NCI-H82 treated with DMSO at 0.1 percent for 48 hours (cell line): Measurements from ENCODE around the gene NTMT1.
"Not testable (repeated sequence)": the region's sequence is repeated elsewhere in the genome, so short reads cannot be mapped to it uniquely, and the experiment has no call there.

Source experiments
- DNase-seq: peaks from one replicate; lab custom pipeline; 2025; ENCODE audit not compliant: unreplicated experiment; lab: John Stamatoyannopoulos, UW

NTMT1 gene

GRCh38 chr9:129649726-129650679, 24.0 kb downstream of the NTMT1 start:
- no peak for DNase-seq

GRCh38 chr9:129650680-129651235, 24.8 kb downstream of the NTMT1 start:
- DNase-seq = no peak

DNA sequence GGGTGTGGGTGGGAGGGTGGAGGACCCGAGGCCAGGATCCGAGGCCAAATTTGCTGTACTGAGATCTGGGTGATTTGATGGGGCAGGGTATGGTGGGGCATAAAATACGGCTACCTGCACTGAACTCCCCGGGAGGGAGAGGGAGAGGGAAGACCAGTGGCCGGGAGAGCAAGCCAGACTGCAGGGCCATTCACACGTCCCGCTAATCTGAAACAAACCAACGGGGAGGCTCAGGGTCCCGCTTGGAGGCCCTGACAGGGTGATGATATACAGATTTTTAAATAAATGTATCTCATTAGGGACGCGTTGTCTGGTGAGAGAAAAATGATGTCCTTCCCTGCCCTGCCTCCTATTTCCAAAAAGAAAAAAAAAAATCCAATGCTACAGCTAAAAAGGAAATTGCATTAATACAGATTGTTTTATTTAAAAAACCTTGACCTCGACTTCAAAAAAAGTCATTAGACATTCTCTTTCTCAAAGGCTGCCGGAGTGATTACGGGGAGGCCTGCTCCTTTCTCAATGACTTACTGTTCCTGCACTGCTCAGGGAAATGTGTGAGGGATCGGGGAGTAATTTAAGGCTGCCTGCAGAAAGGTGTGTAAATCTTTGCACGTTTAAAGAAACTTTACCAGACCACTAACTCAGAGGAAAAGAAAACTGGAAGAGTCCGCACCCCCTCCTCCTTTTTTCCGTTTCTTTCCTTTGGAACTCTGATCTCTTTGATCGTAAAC, 28.0 kb downstream of the NTMT1 start:
- DNase-seq = no peak

DNA sequence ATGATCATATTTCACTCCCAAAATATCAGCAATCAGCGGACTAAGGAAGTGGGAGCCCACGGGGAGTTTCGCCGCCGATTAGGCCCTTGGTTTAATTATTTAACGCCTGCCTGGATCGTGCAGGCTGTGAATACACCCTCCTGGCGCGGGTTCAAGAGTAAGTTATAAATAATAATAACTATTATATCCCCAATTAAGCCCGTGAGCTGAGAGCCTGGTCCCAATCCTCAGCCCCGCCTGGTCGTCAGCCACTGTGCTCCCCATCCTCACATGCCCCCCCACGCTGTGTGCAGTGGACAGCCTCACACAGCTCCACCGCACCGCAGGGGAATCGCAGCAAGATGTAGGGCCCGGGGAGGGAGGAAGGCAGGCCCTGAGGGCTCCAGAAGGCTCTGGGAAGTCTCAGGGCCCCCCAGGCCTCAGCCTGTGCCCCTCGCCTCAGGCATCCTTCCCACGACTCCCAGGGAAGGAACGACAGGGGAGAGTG, 28.6 kb downstream of the NTMT1 start:
- DNase-seq = no peak

- DNase-seq = no peak
These were observed 29.2 kb downstream of the NTMT1 start for GRCh38 chr9:129655154-129655553.

DNA sequence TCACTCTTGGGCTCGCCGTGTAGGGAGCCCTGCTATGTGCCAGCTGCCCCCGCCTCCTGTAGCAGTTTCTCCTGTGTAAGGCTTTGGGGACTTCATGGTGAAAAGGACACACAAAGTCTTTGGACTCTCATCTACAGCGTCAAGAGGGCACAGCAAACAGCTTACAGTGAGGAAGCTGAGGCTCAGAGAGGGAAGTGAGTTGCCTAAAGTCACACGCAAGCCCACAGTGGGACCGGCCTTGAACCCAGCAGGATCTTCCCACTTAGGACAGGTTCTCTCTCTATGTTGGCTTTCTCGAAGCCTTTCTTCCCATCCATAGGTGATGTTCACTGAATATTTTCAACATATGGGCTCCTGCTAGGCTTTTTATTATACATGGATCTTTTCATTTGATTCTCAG, 29.7 kb downstream of the NTMT1 start:
- DNase-seq = no peak

DNA sequence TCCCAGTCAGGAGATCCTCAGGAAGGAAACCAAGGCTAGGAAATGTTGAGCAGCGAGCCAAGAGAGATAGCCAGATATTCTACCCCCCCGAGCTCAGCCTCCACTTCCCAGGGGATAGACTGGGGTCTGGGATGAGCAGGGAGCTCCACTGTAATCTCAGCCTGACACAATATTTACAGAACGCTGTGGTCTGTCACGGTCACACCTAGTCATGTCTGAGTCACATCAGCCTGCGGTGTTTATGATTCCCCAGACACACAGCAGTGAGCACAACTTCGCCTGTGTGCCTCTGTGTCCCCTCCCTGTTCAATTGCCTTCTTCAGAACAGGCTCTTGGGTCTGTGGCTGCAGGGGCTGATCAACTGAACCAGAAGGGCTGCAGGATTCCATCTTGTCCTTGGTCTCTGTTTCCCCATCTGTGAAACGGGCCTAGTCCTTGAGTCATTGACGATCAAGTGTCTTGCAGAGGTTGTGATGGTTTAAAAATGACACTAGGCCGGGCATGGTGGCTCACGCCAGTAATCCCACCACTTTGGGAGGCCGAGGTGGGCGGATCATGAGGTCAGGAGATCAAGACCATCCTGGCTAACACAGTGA, 30.9 kb downstream of the NTMT1 start:
- no peak for DNase-seq

GRCh38 chr9:129661029-129661428, 35.1 kb downstream of the NTMT1 start:
- no peak for DNase-seq

- DNase-seq = not testable (repeated sequence)
These were observed 36.3 kb downstream of the NTMT1 start for GRCh38 chr9:129662239-129662638.

DNA sequence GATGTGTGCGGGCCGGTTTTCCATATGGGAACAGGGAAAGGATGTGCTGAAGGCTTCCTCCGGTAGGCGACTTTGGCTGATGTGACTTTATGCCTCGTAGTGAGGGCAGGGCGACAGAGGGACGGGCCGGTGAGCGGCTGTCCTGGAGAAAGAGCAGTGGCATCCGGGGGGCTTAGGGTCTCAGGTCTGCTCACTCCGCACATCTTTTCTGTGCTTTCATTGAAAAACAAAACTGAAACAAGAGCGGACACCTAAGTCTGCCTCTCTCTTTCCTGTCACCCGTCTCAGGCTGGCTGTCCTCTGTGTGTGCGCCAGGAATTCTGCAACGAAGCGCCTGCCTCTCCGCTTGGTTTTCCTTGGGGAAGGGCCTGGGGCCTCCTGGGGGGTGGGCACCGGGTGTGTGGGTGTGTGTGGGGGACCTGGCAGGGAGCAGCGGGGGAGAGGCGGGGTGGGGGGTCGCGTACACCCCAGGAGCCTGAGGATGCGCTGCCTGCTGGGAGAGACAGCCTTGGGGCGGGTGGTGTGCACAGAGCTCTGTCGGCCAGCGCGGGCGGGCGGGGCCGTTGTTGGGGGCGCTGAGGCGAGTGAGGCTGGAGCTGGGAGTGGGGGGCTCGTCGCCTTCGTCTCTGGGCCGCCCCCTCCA, 38.9 kb downstream of the NTMT1 start:
- DNase-seq = no peak

- no peak for DNase-seq
These were observed 39.4 kb downstream of the NTMT1 start, which contains the start of gene PRRX2 for GRCh38 chr9:129665389-129665775. TSS of gene PRRX2 (plus strand) at chr9:129665647. CDS start at chr9:129665868, 221 bp downstream.

GRCh38 chr9:129665814-129666520, 40.0 kb downstream of the NTMT1 start:
- DNase-seq = no peak

- DNase-seq = no peak
These were observed 40.6 kb downstream of the NTMT1 start for GRCh38 chr9:129666575-129666974.

- no peak for DNase-seq
These were observed 41.4 kb downstream of the NTMT1 start for GRCh38 chr9:129667378-129667777.

GRCh38 chr9:129667850-129668249, 41.9 kb downstream of the NTMT1 start:
- no peak for DNase-seq

GRCh38 chr9:129669141-129669718, 43.3 kb downstream of the NTMT1 start:
- DNase-seq = no peak

DNA sequence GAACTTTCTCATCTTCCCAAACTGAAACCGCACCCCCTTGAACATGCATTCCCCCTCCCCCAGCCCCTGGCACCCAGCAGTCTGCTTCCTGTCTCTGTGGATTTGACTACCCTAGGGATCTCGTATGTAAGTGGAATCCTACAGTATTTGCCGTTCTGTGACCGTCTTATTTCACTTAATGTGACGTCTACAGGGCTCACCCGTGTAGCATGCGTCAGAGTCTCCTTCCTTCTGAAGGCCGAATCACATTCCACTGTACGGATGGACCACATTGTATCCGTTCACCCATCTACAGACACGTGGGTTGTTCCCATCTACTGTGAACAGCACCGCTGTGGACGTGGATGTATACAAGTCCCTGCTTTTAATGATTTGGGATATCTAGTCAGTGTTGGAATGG, 44.0 kb downstream of the NTMT1 start:
- no peak for DNase-seq

- DNase-seq = no peak
These were observed 45.1 kb downstream of the NTMT1 start for GRCh38 chr9:129671065-129671464.

DNA sequence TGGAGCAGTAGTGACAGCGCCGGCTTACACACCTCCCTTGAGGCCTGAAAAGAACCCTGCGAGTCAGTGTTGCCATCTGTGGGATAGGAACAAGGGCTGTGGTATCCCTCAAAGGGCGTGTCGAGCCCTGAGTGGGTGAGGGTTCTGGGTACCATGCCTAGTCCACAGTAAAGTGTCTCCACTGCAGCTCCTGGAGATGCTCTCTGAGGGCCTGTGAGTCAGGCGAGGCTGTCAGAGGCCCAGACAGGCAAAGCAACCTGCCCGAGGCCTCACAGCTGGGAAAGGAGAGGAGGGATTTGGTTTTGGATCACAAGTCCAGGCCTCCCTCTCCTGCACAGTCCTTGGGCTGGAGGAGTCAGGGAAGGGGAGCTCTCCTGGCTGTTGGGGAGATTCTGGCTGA, 45.6 kb downstream of the NTMT1 start:
- DNase-seq = no peak

DNA sequence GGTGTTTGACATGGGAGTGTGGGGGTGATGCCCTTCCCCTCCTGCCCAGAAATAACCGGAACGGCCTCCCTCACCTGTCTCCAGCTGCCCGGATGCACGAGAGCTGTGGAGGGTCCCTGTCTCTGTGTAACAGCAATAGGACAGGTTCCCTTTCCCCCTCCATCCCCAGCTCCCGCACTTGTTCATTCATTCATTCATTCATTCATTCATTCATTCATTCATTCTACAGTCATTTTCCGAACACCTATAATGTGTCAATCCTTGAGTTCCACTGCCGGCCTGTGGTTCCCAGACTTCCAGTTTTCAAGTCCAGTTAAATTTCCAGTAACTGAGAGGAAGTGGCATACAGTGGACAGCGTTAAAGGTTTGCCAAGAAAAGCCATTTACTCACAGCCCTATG, 46.7 kb downstream of the NTMT1 start:
- DNase-seq = no peak
